Parathyroid adenoma (tissue), 2 donors: ENCODE measurements around the gene STRIP2.

Source experiments
- H2AFZ ChIP-seq: fragments of 300-600 bp; sonication (generic); one replicate; pipeline ENCODE4 v1.7.0; 2017; ENCODE audit warnings: antibody characterized with exemption, mild to moderate bottlenecking
- H3K27ac ChIP-seq: fragments of 300-600 bp; sonication (generic); one replicate; pipeline ENCODE4 v1.7.0; 2017
- H3K27me3 ChIP-seq: fragments of 300-600 bp; sonication (generic); one replicate; pipeline ENCODE4 v1.7.0; 2017; ENCODE audit warnings: low read length; ENCODE audit not compliant: control insufficient read depth, insufficient read depth
- H3K36me3 ChIP-seq: fragments of 300-600 bp; sonication (generic); one replicate; pipeline ENCODE4 v1.7.0; 2017; ENCODE audit warnings: low read length; ENCODE audit not compliant: control insufficient read depth, insufficient read depth
- H3K4me1 ChIP-seq: fragments of 300-600 bp; sonication (generic); one replicate; pipeline ENCODE4 v1.7.0; 2017; ENCODE audit warnings: control low read depth
- H3K4me2 ChIP-seq: fragments of 300-600 bp; sonication (generic); one replicate; pipeline ENCODE4 v1.7.0; 2017; ENCODE audit warnings: low read length
- H3K4me3 ChIP-seq: fragments of 300-600 bp; sonication (generic); one replicate; pipeline ENCODE4 v1.7.0; 2017; ENCODE audit warnings: low read depth, low read length
- H3K79me2 ChIP-seq: fragments of 300-600 bp; sonication (generic); one replicate; pipeline ENCODE4 v1.7.0; 2017; ENCODE audit warnings: control low read depth
- H3K9ac ChIP-seq: fragments of 300-600 bp; sonication (generic); one replicate; pipeline ENCODE4 v1.7.0; 2017; ENCODE audit warnings: mild to moderate bottlenecking
- H3K9me3 ChIP-seq: fragments of 300-600 bp; sonication (generic); one replicate; pipeline ENCODE4 v1.7.0; 2017; ENCODE audit warnings: low read length; ENCODE audit not compliant: control insufficient read depth
- TF ChIP-seq, protein P1 (sequence below): fragments of 300-600 bp; sonication (generic); IDR thresholded peaks from one replicate; pipeline ENCODE4 v1.7.0; 2017; ENCODE audit warnings: antibody characterized with exemption, mild to moderate bottlenecking
- donor health status: primary hyperparathyroidism.

Gene STRIP2

DNA sequence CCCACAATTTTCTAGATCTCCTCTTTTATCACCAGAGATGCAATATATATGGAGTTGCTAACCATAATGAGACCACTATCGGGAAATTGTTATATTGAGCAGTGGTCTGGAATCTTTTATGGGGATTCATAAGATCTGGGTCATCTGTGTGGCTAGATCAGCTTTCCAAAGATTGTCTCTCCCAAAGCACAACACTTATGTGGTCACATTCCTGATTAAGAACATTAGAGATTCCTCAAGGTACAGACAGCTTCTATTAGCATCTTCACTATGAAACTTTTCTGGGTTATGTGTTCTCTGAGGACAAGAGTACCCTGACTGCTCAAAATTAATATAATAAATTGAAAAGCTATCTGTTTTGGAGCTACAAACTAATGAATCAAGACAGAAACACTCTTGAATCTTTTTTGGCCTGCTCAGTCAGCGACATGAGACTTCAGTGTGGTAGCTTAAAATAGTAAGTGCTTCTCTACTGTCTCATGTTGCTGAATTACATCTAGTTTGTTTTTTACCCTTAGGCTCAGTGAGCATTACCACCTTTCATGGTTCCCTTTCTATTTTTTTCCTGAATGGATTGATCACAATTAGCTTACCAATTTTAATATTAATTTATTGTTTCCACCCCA, 42.6 kb upstream of the STRIP2 start:
- Histone ChIP-seq H2AFZ (no peak overlapping the region), H3K27ac (no peak overlapping the region), H3K36me3 (no peaks in the 10 kb centered on the region), H3K9me3 (no peaks in the 10 kb centered on the region), H3K4me2 (no peak overlapping the region), H3K27me3 (no peaks in the 10 kb centered on the region), H3K79me2 (no peaks in the 10 kb centered on the region), H3K9ac (no peak overlapping the region), H3K4me3 (no peak overlapping the region), H3K4me1 (no peaks in the 10 kb centered on the region)
- TF ChIP-seq, protein P1, sequence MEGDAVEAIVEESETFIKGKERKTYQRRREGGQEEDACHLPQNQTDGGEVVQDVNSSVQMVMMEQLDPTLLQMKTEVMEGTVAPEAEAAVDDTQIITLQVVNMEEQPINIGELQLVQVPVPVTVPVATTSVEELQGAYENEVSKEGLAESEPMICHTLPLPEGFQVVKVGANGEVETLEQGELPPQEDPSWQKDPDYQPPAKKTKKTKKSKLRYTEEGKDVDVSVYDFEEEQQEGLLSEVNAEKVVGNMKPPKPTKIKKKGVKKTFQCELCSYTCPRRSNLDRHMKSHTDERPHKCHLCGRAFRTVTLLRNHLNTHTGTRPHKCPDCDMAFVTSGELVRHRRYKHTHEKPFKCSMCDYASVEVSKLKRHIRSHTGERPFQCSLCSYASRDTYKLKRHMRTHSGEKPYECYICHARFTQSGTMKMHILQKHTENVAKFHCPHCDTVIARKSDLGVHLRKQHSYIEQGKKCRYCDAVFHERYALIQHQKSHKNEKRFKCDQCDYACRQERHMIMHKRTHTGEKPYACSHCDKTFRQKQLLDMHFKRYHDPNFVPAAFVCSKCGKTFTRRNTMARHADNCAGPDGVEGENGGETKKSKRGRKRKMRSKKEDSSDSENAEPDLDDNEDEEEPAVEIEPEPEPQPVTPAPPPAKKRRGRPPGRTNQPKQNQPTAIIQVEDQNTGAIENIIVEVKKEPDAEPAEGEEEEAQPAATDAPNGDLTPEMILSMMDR: no peak

- H3K27me3 ChIP-seq: no peaks in the 10 kb centered on the region
- H3K79me2 ChIP-seq: no peaks in the 10 kb centered on the region
- no peak overlapping the region for H3K9ac ChIP-seq
- no peak overlapping the region for H3K4me3 ChIP-seq
- H2AFZ ChIP-seq: no peak overlapping the region
- TF ChIP-seq, protein P1: no peak
- no peak overlapping the region for H3K4me2 ChIP-seq
- H3K4me1 ChIP-seq: no peaks in the 10 kb centered on the region
- H3K36me3 ChIP-seq: no peaks in the 10 kb centered on the region
- H3K9me3 ChIP-seq: no peaks in the 10 kb centered on the region
- H3K27ac ChIP-seq: no peak overlapping the region
Observed at GRCh38 chr7:129393255-129393654, 41.0 kb upstream of the STRIP2 start.

GRCh38 chr7:129394101-129394500, 40.1 kb upstream of the STRIP2 start:
- Histone ChIP-seq H3K4me1 (no peaks in the 10 kb centered on the region), H3K79me2 (no peaks in the 10 kb centered on the region), H3K9ac (no peak overlapping the region), H3K4me3 (no peak overlapping the region), H3K27ac (no peak overlapping the region), H3K9me3 (no peaks in the 10 kb centered on the region), H2AFZ (no peak overlapping the region), H3K36me3 (no peaks in the 10 kb centered on the region), H3K27me3 (no peaks in the 10 kb centered on the region), H3K4me2 (no peak overlapping the region)
- TF ChIP-seq, protein P1: no peak

- Histone ChIP-seq H3K9me3 (no peaks in the 10 kb centered on the region), H3K4me2 (no peak overlapping the region), H3K4me3 (no peak overlapping the region), H3K9ac (no peak overlapping the region), H3K36me3 (no peaks in the 10 kb centered on the region), H2AFZ (no peak overlapping the region), H3K79me2 (no peaks in the 10 kb centered on the region), H3K27ac (no peak overlapping the region), H3K4me1 (no peaks in the 10 kb centered on the region), H3K27me3 (no peaks in the 10 kb centered on the region)
- TF ChIP-seq, protein P1: no peak
Observed at GRCh38 chr7:129394982-129395914, 39.0 kb upstream of the STRIP2 start.
